Neural crest cell (in vitro differentiated cells): Measurements from ENCODE around the gene TRIM62. TPM values are rescaled to one million over a fixed set of nuclear protein-coding genes. Genes with fewer than 3 reads are reported as not detected.
"Not testable (repeated sequence)": the region's sequence is repeated elsewhere in the genome, so short reads cannot be mapped to it uniquely, and the experiment has no call there.

Experiments
- DNase-seq: peaks from one replicate; pipeline ENCODE4 v3.0.0; 2021; ENCODE audit warnings: low read depth, mixed read lengths, low spot score
- H3K27ac Mint-ChIP-seq: one replicate; pipeline ENCODE4 v1.8.0; 2021; ENCODE audit warnings: mild to moderate bottlenecking, mixed read lengths; ENCODE audit not compliant: unreplicated experiment
- H3K27me3 Mint-ChIP-seq: 2 replicates; pipeline ENCODE4 v1.8.0; 2021; ENCODE audit warnings: low read depth, mild to moderate bottlenecking, mixed read lengths
- H3K36me3 Mint-ChIP-seq: 2 replicates; pipeline ENCODE4 v1.8.0; 2021; ENCODE audit warnings: low read depth, mild to moderate bottlenecking, mixed read lengths
- H3K4me1 Mint-ChIP-seq: 2 replicates; pipeline ENCODE4 v1.8.0; 2021; ENCODE audit warnings: mixed read lengths
- H3K4me3 Mint-ChIP-seq: one replicate; pipeline ENCODE4 v1.8.0; 2021; ENCODE audit warnings: mild to moderate bottlenecking, mixed read lengths
- H3K9me3 Mint-ChIP-seq: 2 replicates; pipeline ENCODE4 v1.8.0; 2021; ENCODE audit warnings: mixed read lengths
- CTCF ChIP-seq: fragments of 200-600 bp; sonication (generic); conservative IDR thresholded peaks from 2 replicates; pipeline ENCODE4 v1.5.0; 2021; ENCODE audit warnings: antibody characterized with exemption, mild to moderate bottlenecking
- total RNA-seq: library from RNA; stranded (reverse); gene quantifications from 2 replicates; pipeline ENCODE4 v1.2.1, GENCODE V29; 2021

The TRIM62 gene
- total RNA-seq, 1 donor from 2014 or later: 8.6 TPM

- Mint-ChIP-seq H3K36me3 (no peaks in the 10 kb centered on the region), H3K4me3 (no peak overlapping the region), H3K27me3 (no peaks in the 10 kb centered on the region), H3K27ac (no peak overlapping the region), H3K9me3 (no peaks in the 10 kb centered on the region), H3K4me1 (peaks cover 24% of the 10 kb centered on the region)
- DNase-seq: no peak
- TF ChIP-seq CTCF: no peak
Measured at GRCh38 chr1:33142483-33143064, 39.3 kb downstream of the TRIM62 start.

GRCh38 chr1:33141781-33142180 lies 40.1 kb downstream of the TRIM62 start:
- Mint-ChIP-seq H3K27ac (no peak overlapping the region), H3K27me3 (no peaks in the 10 kb centered on the region), H3K36me3 (no peaks in the 10 kb centered on the region), H3K4me1 (peaks cover 24% of the 10 kb centered on the region), H3K4me3 (no peak overlapping the region), H3K9me3 (no peaks in the 10 kb centered on the region)
- no peak for TF ChIP-seq CTCF
- no peak for DNase-seq

GRCh38 chr1:33141216-33141615 lies 40.6 kb downstream of the TRIM62 start:
- no peak for TF ChIP-seq CTCF
- H3K4me1 Mint-ChIP-seq: peaks cover 24% of the 10 kb centered on the region
- DNase-seq: no peak
- H3K27me3 Mint-ChIP-seq: no peaks in the 10 kb centered on the region
- no peaks in the 10 kb centered on the region for H3K9me3 Mint-ChIP-seq
- peak overlapping the region; percentile 75 for H3K27ac Mint-ChIP-seq
- H3K4me3 Mint-ChIP-seq: no peak overlapping the region
- no peaks in the 10 kb centered on the region for H3K36me3 Mint-ChIP-seq

GRCh38 chr1:33140153-33141149 lies 41.4 kb downstream of the TRIM62 start:
- H3K27ac Mint-ChIP-seq: no peak overlapping the region
- no peak overlapping the region for H3K4me3 Mint-ChIP-seq
- H3K9me3 Mint-ChIP-seq: no peaks in the 10 kb centered on the region
- no peaks in the 10 kb centered on the region for H3K36me3 Mint-ChIP-seq
- peaks cover 24% of the 10 kb centered on the region for H3K4me1 Mint-ChIP-seq
- TF ChIP-seq CTCF: peak; percentile 16
- no peak for DNase-seq
- no peaks in the 10 kb centered on the region for H3K27me3 Mint-ChIP-seq

GRCh38 chr1:33137800-33138199 lies 44.0 kb downstream of the TRIM62 start:
- peak; percentile 62 for TF ChIP-seq CTCF
- Mint-ChIP-seq H3K9me3 (no peaks in the 10 kb centered on the region), H3K36me3 (no peaks in the 10 kb centered on the region), H3K27ac (no peak overlapping the region), H3K4me3 (no peak overlapping the region), H3K4me1 (peaks cover 24% of the 10 kb centered on the region), H3K27me3 (no peaks in the 10 kb centered on the region)
- DNase-seq: peak; percentile 71

GRCh38 chr1:33136041-33136440 lies 45.8 kb downstream of the TRIM62 start:
- not testable (repeated sequence) for H3K4me3 Mint-ChIP-seq, H3K9me3 Mint-ChIP-seq, H3K27me3 Mint-ChIP-seq, DNase-seq, H3K27ac Mint-ChIP-seq, H3K36me3 Mint-ChIP-seq
- peaks cover 20% of the 10 kb centered on the region for H3K4me1 Mint-ChIP-seq
